Measurements from ENCODE around the gene QTRT2. TPM values are rescaled to one million over a fixed set of nuclear protein-coding genes. Genes with fewer than 3 reads are reported as not detected.

QTRT2 gene
- total and polyA plus RNA-seq, 2 of the 8 experiments (the other 6 are each of a cell fraction or from before 2014, with no cell fraction given): 13.3 to 54.5 TPM

DNA sequence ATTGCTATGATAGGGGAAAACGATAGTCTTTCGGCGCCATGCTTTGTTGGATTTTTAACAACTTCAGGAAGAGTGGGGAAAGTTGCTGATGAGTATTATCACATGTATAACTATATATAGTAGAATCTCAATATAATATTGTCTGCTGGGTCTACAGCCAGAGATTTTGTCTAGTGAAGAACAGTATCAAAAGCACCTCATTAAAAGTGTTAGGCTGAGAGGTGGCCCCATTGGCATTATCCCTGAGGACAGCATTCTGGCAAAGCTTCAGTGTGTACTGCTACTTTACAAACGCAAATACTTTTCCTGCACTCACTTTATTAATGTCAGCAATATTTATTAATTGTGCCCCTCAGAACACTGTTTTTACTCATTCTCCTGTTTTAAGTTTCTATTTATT, 11.8 kb downstream of the QTRT2 start:
- H2AFZ ChIP-seq (ENCODE audit: low read length): no peak overlapping the region
- H2BK20ac ChIP-seq (ENCODE audit: low read length): no peak overlapping the region
- CTCF ChIA-PET (ENCODE audit: partially characterized antibody): no interaction called here
- no peak overlapping the region for H2AK5ac ChIP-seq (ENCODE audit: low read depth, low read length)
- H3K23me2 ChIP-seq (ENCODE audit: low read depth, low read length): no peaks in the 10 kb centered on the region
- TF ChIP-seq TAF7 (optimal IDR thresholded peaks at IDR 0.05; ENCODE audit: borderline replicate concordance, low read depth, low read length) (no peak), NANOG (IDR thresholded peaks at IDR 0.05; ENCODE audit: insufficient read depth, low read depth, low read length, poor library complexity, severe bottlenecking) (no peak), SIRT6 (IDR thresholded peaks at IDR 0.05; ENCODE audit: low read length) (no peak), CHD2 (IDR thresholded peaks at IDR 0.05; ENCODE audit: low read length) (no peak), TAF1 (IDR thresholded peaks at IDR 0.05; ENCODE audit: low read depth, low read length) (no peak)
- no peak overlapping the region for H3K9ac ChIP-seq (replicated peaks in 1 of 4; ENCODE audit: extremely low read depth in 1 of 4, low read depth in 3 of 4, low read length in 3 of 4)
- peaks cover 10 to 66% (median 39%) of the 10 kb centered on the region in 4 experiments for H3K36me3 ChIP-seq (ENCODE audit: control insufficient read depth in 2 of 4, insufficient read depth in 4 of 4, low read length in 3 of 4)
- peaks cover 3 to 48% of the 10 kb centered on the region in 2 experiments; a peak in 3 of 4 replicates for H3K79me2 ChIP-seq (ENCODE audit: control insufficient read depth in 1 of 2, insufficient read depth in 2 of 2, low read length in 2 of 2)
- no peak overlapping the region for H4K5ac ChIP-seq (ENCODE audit: insufficient read length, low read depth, low read length)
- no peak overlapping the region for H3K4me2 ChIP-seq (ENCODE audit: insufficient read depth in 1 of 2, low read depth in 2 of 2, low read length in 2 of 2)
- H2BK5ac ChIP-seq (ENCODE audit: low read depth, low read length): no peak overlapping the region
- no peak for FAIRE-seq
- H3K79me1 ChIP-seq (ENCODE audit: low read depth, low read length): no peaks in the 10 kb centered on the region; the same call in 1 of the 2 replicates
- no peak overlapping the region for H2BK15ac ChIP-seq (ENCODE audit: low read length)
- H3K9me3 ChIP-seq (ENCODE audit: insufficient read depth in 2 of 2, low read depth in 1 of 2, low read length in 1 of 2): no peaks in the 10 kb centered on the region
- no peak overlapping the region for H3K56ac ChIP-seq (replicated peaks; ENCODE audit: insufficient read length, low read depth, low read length)
- 100% methylated on average over 4 of the region's 4 CpGs; no CpG with 5 or more reads in 1 of the 2 experiments for WGBS, 2 experiments (ENCODE audit: extremely low coverage in 1 of 2, insufficient coverage in 1 of 2, insufficient read length in 1 of 2, insufficient replicate concordance in 2 of 2, low coverage in 1 of 2, low lambda C conversion rate in 2 of 2, missing lambda C conversion rate in 1 of 2)
- no peak overlapping the region for H2BK12ac ChIP-seq (ENCODE audit: low read depth, low read length)
- peaks cover 2 to 4% of the 10 kb centered on the region in 2 experiments for H4K20me1 ChIP-seq (replicated peaks in 1 of 2; ENCODE audit: control insufficient read depth in 1 of 2, insufficient read depth in 2 of 2, low read length in 2 of 2)
- POLR2A ChIA-PET (ENCODE audit: partially characterized antibody): no interaction called here
- H3K14ac ChIP-seq (ENCODE audit: insufficient read length): no peak overlapping the region
- no peak overlapping the region for H2BK120ac ChIP-seq (replicated peaks; ENCODE audit: low read depth, low read length)
- no peak for DNase-seq (ENCODE audit: low read depth in 1 of 2, low spot score in 2 of 2)
- no peak overlapping the region for H4K91ac ChIP-seq (replicated peaks; ENCODE audit: insufficient read length, low read length)
- no peak overlapping the region for H3K4ac ChIP-seq (replicated peaks; ENCODE audit: insufficient read length, low read depth, low read length)
- no peak overlapping the region for H4K8ac ChIP-seq (ENCODE audit: extremely low read depth, insufficient read depth, low read length)
- no peak overlapping the region for H3K4me3 ChIP-seq (ENCODE audit: extremely low read depth in 1 of 4, insufficient read depth in 2 of 4, low read depth in 3 of 4, low read length in 4 of 4)
- H3K27me3 ChIP-seq (replicated peaks in 1 of 4; ENCODE audit: control insufficient read depth in 3 of 4, extremely low read depth in 1 of 4, insufficient read depth in 3 of 4, low read length in 3 of 4): no peaks in the 10 kb centered on the region
- no peaks in the 10 kb centered on the region for H3K4me1 ChIP-seq (replicated peaks in 1 of 4; ENCODE audit: control insufficient read depth in 3 of 4, insufficient read depth in 4 of 4, low read length in 3 of 4)
- H3K27ac ChIP-seq (ENCODE audit: low read depth, low read length): no peak overlapping the region
- no peak overlapping the region for H3K23ac ChIP-seq (ENCODE audit: insufficient read length)
- no peak overlapping the region for H3K18ac ChIP-seq (ENCODE audit: extremely low read depth, low read length)

Data from H1 (cell line).